ENCODE data around the gene ANKRD52. TPM values are rescaled to one million over a fixed set of nuclear protein-coding genes. Genes with fewer than 3 reads are reported as not detected.
"Not testable (repeated sequence)": the region's sequence is repeated elsewhere in the genome, so short reads cannot be mapped to it uniquely, and the experiment has no call there.

Gene ANKRD52
- total and polyA plus RNA-seq, 12 donors = 8.4 to 86.8 (median 28.7) TPM

- 7 to 22% (median 15%) methylated on average over 1 of the region's 1 CpG for WGBS, 4 donors
- Histone ChIP-seq H3K27me3 (no peaks in the 10 kb centered on the region), H3K4me1 (replicated peaks in 1 of 2) (peaks cover 22 to 23% of the 10 kb centered on the region in 2 donors), H3K9me3 (replicated peaks in 1 of 3) (no peaks in the 10 kb centered on the region), H3K27ac (no peak overlapping the region), H3K36me3 (replicated peaks in 1 of 2) (peaks cover 0 to 62% of the 10 kb centered on the region in 2 donors), H3K4me3 (no peak overlapping the region)
- intact Hi-C loops (cut with DNase I) = no loop called here
- DNase-seq = peak in 1 of 7 donors; percentile 39
- peak; percentile 23 to 47 (median 40) for TF ChIP-seq CTCF (IDR thresholded peaks at IDR 0.05)
- no peak for TF ChIP-seq POLR2A (IDR thresholded peaks at IDR 0.05)
Observed at GRCh38 chr12:56271031-56271430, 12.8 kb upstream of the ANKRD52 start.

GRCh38 chr12:56267443-56268071, 9.4 kb upstream of the ANKRD52 start:
- Histone ChIP-seq H3K36me3 (replicated peaks in 1 of 2) (peaks cover 0 to 27% of the 10 kb centered on the region in 2 donors), H3K27me3 (no peaks in the 10 kb centered on the region), H3K4me1 (replicated peaks in 1 of 2) (peaks cover 23 to 24% of the 10 kb centered on the region in 2 donors), H3K4me3 (peak overlapping the region in 3 of 4 donors; percentile 16 to 85 (median 49)), H3K9me3 (replicated peaks in 1 of 3) (no peaks in the 10 kb centered on the region), H3K27ac (peak overlapping the region in 4 of 5 donors; percentile 77 to 99 (median 90))
- WGBS, 4 donors = 16 to 17% (median 17%) methylated on average over 21 of the region's 21 CpGs
- TF ChIP-seq CTCF (IDR thresholded peaks at IDR 0.05) (no peak), POLR2A (IDR thresholded peaks at IDR 0.05) (peak in 1 of 2 donors; percentile 20)
- DNase-seq = peak; percentile 33 to 75 (median 58)
- intact Hi-C loops (cut with DNase I) = no loop called here

- WGBS, 4 donors = 0 to 1% (median 1%) methylated on average over 14 to 68 of the region's 68 CpGs
- H3K4me3 ChIP-seq = peak within 1 kb of the TSS; percentile 16 to 85 (median 38)
- peak; percentile 90 to 96 (median 92) for DNase-seq
- H3K36me3 ChIP-seq (replicated peaks in 1 of 2) = peaks cover 0 to 21% of the 10 kb centered on the region in 2 donors
- no peaks in the 10 kb centered on the region for H3K9me3 ChIP-seq (replicated peaks in 1 of 3)
- H3K4me1 ChIP-seq (replicated peaks in 1 of 2) = peaks cover 23 to 24% of the 10 kb centered on the region in 2 donors
- intact Hi-C loops (cut with DNase I) = no loop called here
- peak within 1 kb of the TSS; percentile 77 to 99 (median 86) for H3K27ac ChIP-seq
- H3K27me3 ChIP-seq = no peaks in the 10 kb centered on the region
- peak; percentile 43 to 82 (median 70) for TF ChIP-seq CTCF (IDR thresholded peaks at IDR 0.05)
- peak; percentile 95 to 96 for TF ChIP-seq POLR2A (IDR thresholded peaks at IDR 0.05)
Observed at GRCh38 chr12:56266693-56267442, 8.7 kb upstream of the ANKRD52 start, which contains the start of gene COQ10A. COQ10A (plus strand) TSS chr12:56266942; CDS start chr12:56267119, 177 bp downstream.

GRCh38 chr12:56266068-56266692, 8.0 kb upstream of the ANKRD52 start:
- H3K27me3 ChIP-seq; intact Hi-C loops (cut with DNase I); DNase-seq; H3K9me3 ChIP-seq (replicated peaks in 1 of 3): not testable (repeated sequence)
- H3K4me3 ChIP-seq = peak overlapping the region in 3 of 4 donors; percentile 28 to 85 (median 49)
- H3K36me3 ChIP-seq (replicated peaks in 1 of 2) = peaks cover 0 to 14% of the 10 kb centered on the region in 2 donors
- H3K4me1 ChIP-seq (replicated peaks in 1 of 2) = peaks cover 21% of the 10 kb centered on the region in 2 donors
- H3K27ac ChIP-seq = peak overlapping the region; percentile 77 to 99 (median 86)
- WGBS, 4 donors = 47 to 54% (median 49%) methylated on average over 15 to 16 of the region's 16 CpGs

DNA sequence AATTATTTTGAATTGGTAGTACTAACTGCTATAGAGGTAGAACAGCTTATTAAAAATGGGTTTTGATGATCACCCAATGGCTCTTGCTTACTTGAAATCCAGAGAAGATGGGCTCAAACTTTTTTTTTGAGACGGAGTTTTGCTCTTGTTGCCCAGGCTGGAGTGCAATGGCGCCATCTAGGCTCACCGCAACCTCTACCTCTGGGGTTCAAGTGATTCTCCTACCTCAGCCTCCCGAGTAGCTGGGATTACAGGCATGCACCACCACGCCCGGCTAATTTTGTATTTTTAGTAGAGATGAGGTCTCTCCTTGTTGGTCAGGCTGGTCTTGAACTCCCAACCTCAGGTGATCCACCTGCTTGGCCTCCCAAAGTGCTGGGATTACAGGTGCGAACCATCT, 4.8 kb upstream of the ANKRD52 start:
- H3K27me3 ChIP-seq; H3K9me3 ChIP-seq (replicated peaks in 1 of 3); intact Hi-C loops (cut with DNase I); H3K36me3 ChIP-seq (replicated peaks in 1 of 2); H3K27ac ChIP-seq; H3K4me3 ChIP-seq: not testable (repeated sequence)
- 89 to 94% (median 92%) methylated on average over 7 of the region's 7 CpGs for WGBS, 4 donors
- H3K4me1 ChIP-seq (replicated peaks in 1 of 2) = peaks cover 13 to 20% of the 10 kb centered on the region in 2 donors
- DNase-seq = peak in 1 of 7 donors; percentile 7
